ENCODE results near the gene IFI44L. TPM values are rescaled to one million over a fixed set of nuclear protein-coding genes. Genes with fewer than 3 reads are reported as not detected.

Gene IFI44L
- total RNA-seq, 1 experiment from 2014 or later: 0.10 TPM

DNA sequence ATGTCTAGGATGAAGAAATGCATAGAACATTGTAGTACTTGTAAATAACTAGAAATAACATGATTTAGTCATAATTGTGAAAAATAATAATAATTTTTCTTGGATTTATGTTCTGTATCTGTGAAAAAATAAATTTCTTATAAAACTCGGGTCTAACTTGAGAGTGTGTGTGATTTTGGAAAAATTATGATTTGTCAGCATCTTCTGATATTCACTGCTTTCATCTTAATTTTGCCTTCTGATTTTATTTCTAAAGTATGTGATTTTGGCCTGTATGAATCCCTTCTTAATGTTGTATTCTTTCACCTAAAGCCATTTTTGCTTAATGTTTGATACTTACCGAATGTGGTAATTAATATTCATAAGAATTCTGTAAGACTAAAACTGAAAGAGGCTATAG, 43.7 kb downstream of the IFI44L start:
- intact Hi-C loops (cut with micrococcal nuclease): no loop called here
- H3K27ac ChIP-seq (ENCODE audit: low read depth, low read length): no peak overlapping the region
- H3K9me2 ChIP-seq (ENCODE audit: insufficient read depth): no peaks in the 10 kb centered on the region
- BruUV-seq (replicated peaks): no TSS peak
- H3K4me2 ChIP-seq (ENCODE audit: low read length): no peak overlapping the region
- no peaks in the 10 kb centered on the region for H3K36me3 ChIP-seq (ENCODE audit: control insufficient read depth in 1 of 2, insufficient read depth in 2 of 2, low read length in 2 of 2)
- no peak overlapping the region for H3K9ac ChIP-seq (ENCODE audit: low read length)
- no peak for TF ChIP-seq CBX3 (IDR thresholded peaks at IDR 0.05; ENCODE audit: low read depth)
- TF ChIP-seq RAD21 (IDR thresholded peaks at IDR 0.05; ENCODE audit: low read depth): no peak
- no peak for TF ChIP-seq JUND (IDR thresholded peaks at IDR 0.05)
- TF ChIP-seq, protein P1, sequence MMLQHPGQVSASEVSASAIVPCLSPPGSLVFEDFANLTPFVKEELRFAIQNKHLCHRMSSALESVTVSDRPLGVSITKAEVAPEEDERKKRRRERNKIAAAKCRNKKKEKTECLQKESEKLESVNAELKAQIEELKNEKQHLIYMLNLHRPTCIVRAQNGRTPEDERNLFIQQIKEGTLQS (IDR thresholded peaks at IDR 0.05): no peak
- TF ChIP-seq, protein P2, sequence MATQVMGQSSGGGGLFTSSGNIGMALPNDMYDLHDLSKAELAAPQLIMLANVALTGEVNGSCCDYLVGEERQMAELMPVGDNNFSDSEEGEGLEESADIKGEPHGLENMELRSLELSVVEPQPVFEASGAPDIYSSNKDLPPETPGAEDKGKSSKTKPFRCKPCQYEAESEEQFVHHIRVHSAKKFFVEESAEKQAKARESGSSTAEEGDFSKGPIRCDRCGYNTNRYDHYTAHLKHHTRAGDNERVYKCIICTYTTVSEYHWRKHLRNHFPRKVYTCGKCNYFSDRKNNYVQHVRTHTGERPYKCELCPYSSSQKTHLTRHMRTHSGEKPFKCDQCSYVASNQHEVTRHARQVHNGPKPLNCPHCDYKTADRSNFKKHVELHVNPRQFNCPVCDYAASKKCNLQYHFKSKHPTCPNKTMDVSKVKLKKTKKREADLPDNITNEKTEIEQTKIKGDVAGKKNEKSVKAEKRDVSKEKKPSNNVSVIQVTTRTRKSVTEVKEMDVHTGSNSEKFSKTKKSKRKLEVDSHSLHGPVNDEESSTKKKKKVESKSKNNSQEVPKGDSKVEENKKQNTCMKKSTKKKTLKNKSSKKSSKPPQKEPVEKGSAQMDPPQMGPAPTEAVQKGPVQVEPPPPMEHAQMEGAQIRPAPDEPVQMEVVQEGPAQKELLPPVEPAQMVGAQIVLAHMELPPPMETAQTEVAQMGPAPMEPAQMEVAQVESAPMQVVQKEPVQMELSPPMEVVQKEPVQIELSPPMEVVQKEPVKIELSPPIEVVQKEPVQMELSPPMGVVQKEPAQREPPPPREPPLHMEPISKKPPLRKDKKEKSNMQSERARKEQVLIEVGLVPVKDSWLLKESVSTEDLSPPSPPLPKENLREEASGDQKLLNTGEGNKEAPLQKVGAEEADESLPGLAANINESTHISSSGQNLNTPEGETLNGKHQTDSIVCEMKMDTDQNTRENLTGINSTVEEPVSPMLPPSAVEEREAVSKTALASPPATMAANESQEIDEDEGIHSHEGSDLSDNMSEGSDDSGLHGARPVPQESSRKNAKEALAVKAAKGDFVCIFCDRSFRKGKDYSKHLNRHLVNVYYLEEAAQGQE (IDR thresholded peaks at IDR 0.05; ENCODE audit: low read depth): no peak
- TF ChIP-seq, protein P3, sequence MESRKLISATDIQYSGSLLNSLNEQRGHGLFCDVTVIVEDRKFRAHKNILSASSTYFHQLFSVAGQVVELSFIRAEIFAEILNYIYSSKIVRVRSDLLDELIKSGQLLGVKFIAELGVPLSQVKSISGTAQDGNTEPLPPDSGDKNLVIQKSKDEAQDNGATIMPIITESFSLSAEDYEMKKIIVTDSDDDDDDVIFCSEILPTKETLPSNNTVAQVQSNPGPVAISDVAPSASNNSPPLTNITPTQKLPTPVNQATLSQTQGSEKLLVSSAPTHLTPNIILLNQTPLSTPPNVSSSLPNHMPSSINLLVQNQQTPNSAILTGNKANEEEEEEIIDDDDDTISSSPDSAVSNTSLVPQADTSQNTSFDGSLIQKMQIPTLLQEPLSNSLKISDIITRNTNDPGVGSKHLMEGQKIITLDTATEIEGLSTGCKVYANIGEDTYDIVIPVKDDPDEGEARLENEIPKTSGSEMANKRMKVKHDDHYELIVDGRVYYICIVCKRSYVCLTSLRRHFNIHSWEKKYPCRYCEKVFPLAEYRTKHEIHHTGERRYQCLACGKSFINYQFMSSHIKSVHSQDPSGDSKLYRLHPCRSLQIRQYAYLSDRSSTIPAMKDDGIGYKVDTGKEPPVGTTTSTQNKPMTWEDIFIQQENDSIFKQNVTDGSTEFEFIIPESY (IDR thresholded peaks at IDR 0.05; ENCODE audit: extremely low read depth, insufficient replicate concordance, low read length): no peak
- no peak for TF ChIP-seq SP1 (IDR thresholded peaks at IDR 0.05; ENCODE audit: low read depth)
- TF ChIP-seq EGR1 (IDR thresholded peaks at IDR 0.05; ENCODE audit: low read depth): no peak
- TF ChIP-seq CEBPB (IDR thresholded peaks at IDR 0.05; ENCODE audit: low read depth): no peak
- TF ChIP-seq FOSL1 (IDR thresholded peaks at IDR 0.05; ENCODE audit: low read depth): no peak
- TF ChIP-seq YY1 (IDR thresholded peaks at IDR 0.05; ENCODE audit: extremely low read depth, insufficient replicate concordance, low read depth, low read length): no peak
- no peak for TF ChIP-seq ZNF274 (IDR thresholded peaks at IDR 0.05; ENCODE audit: low read depth, low read length)
- no peak for TF ChIP-seq TCF7L2 (IDR thresholded peaks at IDR 0.05; ENCODE audit: borderline replicate concordance, extremely low read depth, insufficient read depth, insufficient read length)
- TF ChIP-seq SRF (IDR thresholded peaks at IDR 0.05; ENCODE audit: low read depth): no peak
- no peak for TF ChIP-seq POLR2AphosphoS5 (IDR thresholded peaks at IDR 0.05; ENCODE audit: low read depth, low read length)
- ChIA-PET CTCF (no interaction called here), POLR2A (no interaction called here), RAD21 (ENCODE audit: low non-redundant PET in 1 of 2, low total read pairs in 2 of 2, uncharacterized antibody in 2 of 2, unreplicated experiment in 2 of 2) (no interaction called here)
- ATAC-seq (no peak), DNase-seq (ENCODE audit: low read depth, low spot score) (no peak)
- no peaks in the 10 kb centered on the region for H3K27me3 ChIP-seq (ENCODE audit: insufficient read depth, low read length)
- no peaks in the 10 kb centered on the region for H3K4me1 ChIP-seq (ENCODE audit: control insufficient read depth in 1 of 2, insufficient read depth in 2 of 2, low read length in 2 of 2)
- H3K79me2 ChIP-seq (ENCODE audit: insufficient read depth, low read length): no peaks in the 10 kb centered on the region
- no peak overlapping the region for H3K4me3 ChIP-seq (replicated peaks in 1 of 2; ENCODE audit: low read depth in 1 of 2, low read length in 2 of 2)
- no peaks in the 10 kb centered on the region for H4K20me1 ChIP-seq (ENCODE audit: insufficient read depth)
- no peaks in the 10 kb centered on the region for H3K9me3 ChIP-seq (ENCODE audit: control insufficient read depth in 1 of 2, insufficient read depth in 1 of 2, low read depth in 1 of 2, low read length in 2 of 2)
- no peak overlapping the region for H2AFZ ChIP-seq (ENCODE audit: low read depth, low read length, poor library complexity, severe bottlenecking)

Measured in HCT116 (cell line).